A549 (cell line): ENCODE data around the gene TRPM2. TPM values are rescaled to one million over a fixed set of nuclear protein-coding genes. Genes with fewer than 3 reads are reported as not detected.

Source experiments
- ATAC-seq, 2 experiments: fragments of 200-7000 bp in 1 of 2; fragments of >200 bp in 1 of 2; cut with Nextera tagmentation in 1 of 2; cut with Tn5 transposase in 1 of 2; 3 replicates each; pipeline versions ENCODE4 v1.8.0 to v1.9.1; 2018 to 2020; ENCODE audit warnings: mild to moderate bottlenecking in 1 of 2, moderate library complexity in 1 of 2
- CTCF ChIA-PET: fragments of 300-600 bp; sonication (Branson Sonifier 250); formaldehyde crosslinking; extraction: SDS; loops from one replicate; lab custom pipeline; 2021; ENCODE audit warnings: antibody characterized with exemption, inconsistent platforms; lab: Yijun Ruan, JAX
- POLR2A ChIA-PET: fragments of 350-600 bp; formaldehyde crosslinking; extraction: SDS; loops from one replicate; lab custom pipeline; 2021; ENCODE audit warnings: antibody characterized with exemption, inconsistent platforms; lab: Yijun Ruan, JAX
- DNase-seq, 2 experiments: peaks; one replicate each; pipeline versions ENCODE4 v3.0.0 to v3.0.0-alpha.2; 2011 to 2016; ENCODE audit warnings: low read depth in 1 of 2, low spot score in 1 of 2
- FAIRE-seq: peaks from 2 replicates; lab custom pipeline; 2011; peaks lifted over from hg19 to GRCh38; lab: Jason Lieb, UNC
- H3K27ac ChIP-seq, 2 experiments: fragments of >200 bp; sonication (Bioruptor Twin); formaldehyde crosslinking; 3 replicates each; pipeline ENCODE4 v1.5.1; 2016 to 2017
- H3K4me1 ChIP-seq: fragments of >200 bp; sonication (Bioruptor Twin); formaldehyde crosslinking; 3 replicates; pipeline ENCODE4 v1.6.1; 2016
- H3K4me2 ChIP-seq: fragments of >200 bp; sonication (Bioruptor Twin); formaldehyde crosslinking; 3 replicates; pipeline ENCODE4 v1.6.1; 2016
- H3K4me3 ChIP-seq: fragments of >200 bp; sonication (Bioruptor Twin); formaldehyde crosslinking; 3 replicates; pipeline ENCODE4 v1.5.1; 2016
- H3K9me3 ChIP-seq: fragments of >200 bp; sonication (Bioruptor Twin); formaldehyde crosslinking; 3 replicates; pipeline ENCODE4 v1.6.1; 2016
- EHF ChIP-seq: fragments of 250-450 bp; sonication (Bioruptor Pico); IDR thresholded peaks from 2 replicates; pipeline ENCODE4 v1.5.0; 2020; ENCODE audit warnings: mild to moderate bottlenecking
- EHMT2 ChIP-seq: fragments of 200-600 bp; sonication (generic); IDR thresholded peaks from 2 replicates; pipeline ENCODE4 v1.6.1; 2016; ENCODE audit warnings: antibody characterized with exemption, low read depth, mild to moderate bottlenecking, moderate library complexity
- GATA3 ChIP-seq: IDR thresholded peaks from 2 replicates; pipeline ENCODE4 v1.6.1; 2012; ENCODE audit warnings: borderline replicate concordance
- HEYL ChIP-seq: fragments of 250-450 bp; sonication (Bioruptor Pico); IDR thresholded peaks from 2 replicates; pipeline ENCODE4 v1.8.0; 2021; ENCODE audit warnings: mild to moderate bottlenecking, moderate library complexity
- KDM1A ChIP-seq: fragments of 200-600 bp; sonication (generic); IDR thresholded peaks from 2 replicates; pipeline ENCODE4 v1.6.1; 2016; ENCODE audit warnings: low read depth, mild to moderate bottlenecking
- MAZ ChIP-seq: fragments of 150-350 bp; IDR thresholded peaks from 2 replicates; pipeline ENCODE4 v1.6.1; 2014; ENCODE audit warnings: antibody characterized with exemption, low read depth, low read length, borderline replicate concordance
- NFE2L2 ChIP-seq: fragments of 150-350 bp; conservative IDR thresholded peaks from 2 replicates; pipeline ENCODE4 v1.6.1; 2014; ENCODE audit warnings: low read length
- POLR2A ChIP-seq: IDR thresholded peaks from 2 replicates; pipeline ENCODE4 v1.6.1; 2012; ENCODE audit warnings: mild to moderate bottlenecking, low read length
- RAD21 ChIP-seq, 2 experiments: fragments of >200 bp in 1 of 2; sonication (Bioruptor Twin) in 1 of 2; formaldehyde crosslinking in 1 of 2; IDR thresholded peaks in 1 of 2; conservative IDR thresholded peaks in 1 of 2; 2 replicates in 1 of 2; 3 replicates in 1 of 2; pipeline ENCODE4 v1.6.1; 2012 to 2018; ENCODE audit warnings: inconsistent platforms in 1 of 2
- RARB ChIP-seq: fragments of 250-450 bp; sonication (Bioruptor Pico); IDR thresholded peaks from 2 replicates; pipeline ENCODE4 v1.8.0; 2021; ENCODE audit warnings: mild to moderate bottlenecking, moderate library complexity
- RFX5 ChIP-seq: fragments of 450-650 bp; IDR thresholded peaks from 2 replicates; pipeline ENCODE4 v1.7.1; 2014; ENCODE audit warnings: antibody characterized with exemption, mild to moderate bottlenecking, moderate library complexity
- SMC3 ChIP-seq: fragments of >200 bp; sonication (Bioruptor Twin); formaldehyde crosslinking; IDR thresholded peaks from 3 replicates; pipeline ENCODE4 v1.6.1; 2018; ENCODE audit warnings: inconsistent platforms
- SREBF2 ChIP-seq: fragments of 450-650 bp; IDR thresholded peaks from 2 replicates; pipeline ENCODE4 v1.6.1; 2014; ENCODE audit warnings: mild to moderate bottlenecking, moderate library complexity
- TFCP2L1 ChIP-seq: fragments of 250-450 bp; sonication (Bioruptor Pico); IDR thresholded peaks from 2 replicates; pipeline ENCODE4 v1.5.0; 2021; ENCODE audit warnings: mild to moderate bottlenecking
- WGBS: methylation state at CpG from one replicate; pipeline ENCODE4 v1.1.6; 2017; ENCODE audit errors: missing lambda C conversion rate; 5-methylcytosine and 5-hydroxymethylcytosine counted together
- polyA plus RNA-seq, 4 experiments: library from polyadenylated mRNA; depleted of rRNA in 3 of 4; stranded (reverse); fragments of >200 nt; fragmentation: RNase III in 1 of 4; extraction: RNeasy Plus Mini Kit Qiagen cat#74134 plus additional on column Dnase treatment in 1 of 4; gene quantifications; 2 replicates in 3 of 4; 3 replicates in 1 of 4; pipeline ENCODE4 v1.2.3, GENCODE V29; 2011 to 2017
- TF ChIP-seq, protein P1 (sequence below): fragments of 250-450 bp; sonication (Bioruptor Pico); IDR thresholded peaks from 2 replicates; pipeline ENCODE4 v1.5.0; 2021; ENCODE audit warnings: mild to moderate bottlenecking, moderate library complexity, borderline replicate concordance
- TF ChIP-seq, protein P2 (sequence below): fragments of 200-600 bp; sonication (generic); IDR thresholded peaks from 2 replicates; pipeline ENCODE4 v1.6.1; 2016; ENCODE audit warnings: antibody characterized with exemption, mild to moderate bottlenecking, moderate library complexity
- TF ChIP-seq, protein P3 (sequence below): IDR thresholded peaks from 2 replicates; pipeline ENCODE4 v1.6.1; 2012
- TF ChIP-seq, protein P4 (sequence below): fragments of 150-350 bp; IDR thresholded peaks from 2 replicates; pipeline ENCODE4 v1.6.1; 2014; ENCODE audit warnings: low read depth, mild to moderate bottlenecking, low read length

Gene TRPM2
- polyA plus RNA-seq, 2 of the 4 experiments (the other 2 are of a cell fraction): 3.2 to 5.5 TPM

DNA sequence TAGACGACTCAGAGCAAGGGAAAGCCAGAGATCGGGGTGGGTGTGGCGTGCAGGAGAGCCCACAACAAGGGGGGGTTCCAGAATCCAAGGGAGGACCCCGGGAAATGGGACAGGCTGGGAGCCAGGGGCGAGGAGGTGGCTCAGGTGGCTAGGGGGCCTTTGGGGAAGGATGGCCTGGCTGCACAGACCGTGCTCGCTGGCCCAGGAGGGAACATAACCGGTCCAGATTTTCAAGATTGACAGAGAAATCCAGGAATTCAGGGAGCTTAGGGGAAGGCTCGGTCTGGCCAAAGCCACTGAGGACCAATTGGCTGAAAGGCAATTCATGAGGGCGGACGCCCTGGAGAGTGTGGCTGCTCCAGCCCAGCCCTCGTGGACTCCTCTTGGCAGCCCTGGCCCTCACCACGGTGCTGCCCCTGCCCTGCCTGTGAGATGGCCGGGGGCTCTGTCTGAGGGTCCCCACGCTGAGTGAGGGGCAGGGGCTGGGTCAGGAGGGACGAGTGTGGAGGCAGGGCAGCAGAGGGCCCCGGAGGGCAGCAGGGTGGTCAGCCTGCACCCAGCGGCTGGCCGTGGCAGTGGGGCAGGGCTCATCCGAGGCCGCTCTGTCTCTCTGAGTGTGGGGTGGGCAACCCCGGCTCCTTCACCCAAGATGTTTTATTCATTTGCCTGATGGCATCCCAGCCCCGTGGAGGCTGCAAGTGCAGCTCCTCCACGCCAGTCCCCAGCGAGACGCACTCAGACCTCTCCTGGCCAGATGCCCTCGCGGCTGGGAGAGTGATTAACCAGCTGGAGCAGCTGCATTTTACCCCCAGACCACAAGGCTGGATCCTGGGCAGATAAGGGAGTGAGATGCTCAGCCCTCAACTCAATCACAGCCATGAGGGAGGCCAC lies 96.3 kb downstream of the TRPM2 start:
- Histone ChIP-seq H3K4me2 (no peak overlapping the region), H3K4me1 (no peaks in the 10 kb centered on the region), H3K27ac (no peak overlapping the region), H3K9me3 (peaks cover 16% of the 10 kb centered on the region; the same call in 2 of the 3 replicates), H3K4me3 (no peak overlapping the region)
- FAIRE-seq: no peak
- DNase-seq: no peak
- CTCF ChIA-PET: no interaction called here
- ATAC-seq: peak; percentile 49; a peak in 4 of 6 replicates
- TF ChIP-seq RFX5 (no peak), NFE2L2 (no peak), POLR2A (no peak), EHF (CRISPR knock-in tag) (no peak), TFCP2L1 (CRISPR knock-in tag) (no peak), SREBF2 (no peak), RARB (CRISPR knock-in tag) (no peak), GATA3 (no peak), RAD21 (conservative IDR thresholded peaks at IDR 0.05 in 1 of 2, IDR thresholded peaks at IDR 0.05 in 1 of 2) (no peak), HEYL (no peak), EHMT2 (no peak)
- TF ChIP-seq, protein P1, sequence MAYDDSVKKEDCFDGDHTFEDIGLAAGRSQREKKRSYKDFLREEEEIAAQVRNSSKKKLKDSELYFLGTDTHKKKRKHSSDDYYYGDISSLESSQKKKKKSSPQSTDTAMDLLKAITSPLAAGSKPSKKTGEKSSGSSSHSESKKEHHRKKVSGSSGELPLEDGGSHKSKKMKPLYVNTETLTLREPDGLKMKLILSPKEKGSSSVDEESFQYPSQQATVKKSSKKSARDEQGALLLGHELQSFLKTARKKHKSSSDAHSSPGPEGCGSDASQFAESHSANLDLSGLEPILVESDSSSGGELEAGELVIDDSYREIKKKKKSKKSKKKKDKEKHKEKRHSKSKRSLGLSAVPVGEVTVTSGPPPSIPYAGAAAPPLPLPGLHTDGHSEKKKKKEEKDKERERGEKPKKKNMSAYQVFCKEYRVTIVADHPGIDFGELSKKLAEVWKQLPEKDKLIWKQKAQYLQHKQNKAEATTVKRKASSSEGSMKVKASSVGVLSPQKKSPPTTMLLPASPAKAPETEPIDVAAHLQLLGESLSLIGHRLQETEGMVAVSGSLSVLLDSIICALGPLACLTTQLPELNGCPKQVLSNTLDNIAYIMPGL: no peak
- TF ChIP-seq, protein P2, sequence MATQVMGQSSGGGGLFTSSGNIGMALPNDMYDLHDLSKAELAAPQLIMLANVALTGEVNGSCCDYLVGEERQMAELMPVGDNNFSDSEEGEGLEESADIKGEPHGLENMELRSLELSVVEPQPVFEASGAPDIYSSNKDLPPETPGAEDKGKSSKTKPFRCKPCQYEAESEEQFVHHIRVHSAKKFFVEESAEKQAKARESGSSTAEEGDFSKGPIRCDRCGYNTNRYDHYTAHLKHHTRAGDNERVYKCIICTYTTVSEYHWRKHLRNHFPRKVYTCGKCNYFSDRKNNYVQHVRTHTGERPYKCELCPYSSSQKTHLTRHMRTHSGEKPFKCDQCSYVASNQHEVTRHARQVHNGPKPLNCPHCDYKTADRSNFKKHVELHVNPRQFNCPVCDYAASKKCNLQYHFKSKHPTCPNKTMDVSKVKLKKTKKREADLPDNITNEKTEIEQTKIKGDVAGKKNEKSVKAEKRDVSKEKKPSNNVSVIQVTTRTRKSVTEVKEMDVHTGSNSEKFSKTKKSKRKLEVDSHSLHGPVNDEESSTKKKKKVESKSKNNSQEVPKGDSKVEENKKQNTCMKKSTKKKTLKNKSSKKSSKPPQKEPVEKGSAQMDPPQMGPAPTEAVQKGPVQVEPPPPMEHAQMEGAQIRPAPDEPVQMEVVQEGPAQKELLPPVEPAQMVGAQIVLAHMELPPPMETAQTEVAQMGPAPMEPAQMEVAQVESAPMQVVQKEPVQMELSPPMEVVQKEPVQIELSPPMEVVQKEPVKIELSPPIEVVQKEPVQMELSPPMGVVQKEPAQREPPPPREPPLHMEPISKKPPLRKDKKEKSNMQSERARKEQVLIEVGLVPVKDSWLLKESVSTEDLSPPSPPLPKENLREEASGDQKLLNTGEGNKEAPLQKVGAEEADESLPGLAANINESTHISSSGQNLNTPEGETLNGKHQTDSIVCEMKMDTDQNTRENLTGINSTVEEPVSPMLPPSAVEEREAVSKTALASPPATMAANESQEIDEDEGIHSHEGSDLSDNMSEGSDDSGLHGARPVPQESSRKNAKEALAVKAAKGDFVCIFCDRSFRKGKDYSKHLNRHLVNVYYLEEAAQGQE: no peak
- WGBS: 47% methylated on average over 12 of the region's 28 CpGs
- POLR2A ChIA-PET: no interaction called here

DNA sequence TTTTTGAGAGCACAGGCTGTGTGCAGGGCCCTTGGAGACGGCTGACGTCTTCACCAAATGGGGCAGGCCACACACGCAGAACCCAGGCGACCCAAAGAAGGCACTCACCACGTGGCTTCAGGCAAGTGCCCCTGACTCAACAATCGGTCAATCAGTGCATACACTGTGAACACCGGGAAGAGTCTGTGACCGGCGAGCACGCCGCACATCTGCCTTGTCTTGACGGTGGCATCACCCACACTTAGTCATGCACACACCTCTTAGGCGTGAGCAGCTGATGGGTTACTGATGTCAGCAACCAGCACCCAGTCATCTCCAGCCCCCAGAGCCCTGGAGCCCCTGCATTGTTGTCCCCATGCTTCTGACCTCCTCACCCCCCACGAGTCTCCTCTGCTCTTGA lies 97.0 kb downstream of the TRPM2 start:
- WGBS: 55% methylated on average over 12 of the region's 14 CpGs
- H3K4me1 ChIP-seq: no peaks in the 10 kb centered on the region
- DNase-seq (no peak), FAIRE-seq (no peak), ATAC-seq (no peak)
- no peak overlapping the region for H3K4me3 ChIP-seq
- POLR2A ChIA-PET: no interaction called here
- peaks cover 17% of the 10 kb centered on the region; the same call in 2 of the 3 replicates for H3K9me3 ChIP-seq
- H3K4me2 ChIP-seq: no peak overlapping the region
- no peak overlapping the region for H3K27ac ChIP-seq
- CTCF ChIA-PET: no interaction called here
- TF ChIP-seq KDM1A (no peak), SMC3 (no peak), MAZ (no peak), GATA3 (no peak)
- TF ChIP-seq, protein P3, sequence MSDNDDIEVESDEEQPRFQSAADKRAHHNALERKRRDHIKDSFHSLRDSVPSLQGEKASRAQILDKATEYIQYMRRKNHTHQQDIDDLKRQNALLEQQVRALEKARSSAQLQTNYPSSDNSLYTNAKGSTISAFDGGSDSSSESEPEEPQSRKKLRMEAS: no peak
- TF ChIP-seq, protein P4, sequence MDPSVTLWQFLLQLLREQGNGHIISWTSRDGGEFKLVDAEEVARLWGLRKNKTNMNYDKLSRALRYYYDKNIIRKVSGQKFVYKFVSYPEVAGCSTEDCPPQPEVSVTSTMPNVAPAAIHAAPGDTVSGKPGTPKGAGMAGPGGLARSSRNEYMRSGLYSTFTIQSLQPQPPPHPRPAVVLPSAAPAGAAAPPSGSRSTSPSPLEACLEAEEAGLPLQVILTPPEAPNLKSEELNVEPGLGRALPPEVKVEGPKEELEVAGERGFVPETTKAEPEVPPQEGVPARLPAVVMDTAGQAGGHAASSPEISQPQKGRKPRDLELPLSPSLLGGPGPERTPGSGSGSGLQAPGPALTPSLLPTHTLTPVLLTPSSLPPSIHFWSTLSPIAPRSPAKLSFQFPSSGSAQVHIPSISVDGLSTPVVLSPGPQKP: no peak
- TF ChIP-seq, protein P1: no peak
